ENCODE data around the gene DACH1.

Gene DACH1

GRCh38 chr13:71875823-71876222 lies 8.8 kb upstream of the DACH1 start:
- H3K4me3 ChIP-seq (ENCODE audit: low read depth, low read length) = no peak overlapping the region
- TF ChIP-seq CTCF (IDR thresholded peaks at IDR 0.05; ENCODE audit: control insufficient read depth, extremely low read depth, insufficient read depth) = no peak
- DNase-seq (ENCODE audit: low read depth) = no peak

- TF ChIP-seq CTCF (IDR thresholded peaks at IDR 0.05; ENCODE audit: control insufficient read depth, extremely low read depth, insufficient read depth) = no peak
Measured at GRCh38 chr13:71874458-71874857, 7.5 kb upstream of the DACH1 start.

DNA sequence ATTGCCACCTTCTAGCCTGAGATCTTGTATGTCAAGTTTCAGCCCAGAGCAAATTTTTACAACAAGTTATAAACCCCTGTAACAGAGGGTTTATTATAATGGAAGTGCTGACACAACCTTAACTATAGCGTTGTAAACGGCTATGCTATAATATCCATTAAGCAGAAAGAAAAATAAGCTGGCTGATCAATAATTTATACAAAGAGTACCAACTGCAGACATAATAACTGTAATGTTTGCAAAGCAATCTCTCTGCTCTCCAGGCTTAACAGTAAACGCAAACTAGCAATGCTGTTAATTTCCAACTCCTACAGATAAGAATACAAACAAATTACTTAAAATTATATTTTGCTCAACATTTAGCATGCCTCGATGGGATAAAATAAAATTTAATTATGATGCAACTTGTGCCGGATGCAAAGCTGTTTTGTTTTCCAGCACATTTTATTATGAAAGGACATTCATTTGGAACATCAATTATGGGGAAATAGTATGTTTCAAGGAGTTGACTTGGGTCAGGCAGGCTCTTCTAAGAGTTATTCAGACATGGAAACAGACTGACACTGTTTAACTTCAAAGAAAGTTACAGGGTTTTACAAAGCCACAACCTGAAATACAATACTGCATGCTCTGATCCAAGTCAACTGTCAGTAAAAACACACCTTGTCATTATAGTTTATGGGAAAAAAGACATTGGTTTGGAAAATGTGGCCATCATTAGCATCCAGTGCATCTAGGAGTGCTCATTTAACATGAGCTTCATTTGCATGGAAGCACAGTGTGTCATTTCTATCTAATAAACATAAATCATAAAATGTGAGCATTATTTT lies 6.6 kb upstream of the DACH1 start:
- DNase-seq (ENCODE audit: low read depth) = no peak
- TF ChIP-seq CTCF (IDR thresholded peaks at IDR 0.05; ENCODE audit: control insufficient read depth, extremely low read depth, insufficient read depth) = no peak
- no peak overlapping the region for H3K4me3 ChIP-seq (ENCODE audit: low read depth, low read length)

More at GRCh38 chr13:71874458-71874857, 7.5 kb upstream of the DACH1 start:
- no peak for DNase-seq (ENCODE audit: low read depth)
- no peak overlapping the region for H3K4me3 ChIP-seq (ENCODE audit: low read depth, low read length)

- DNase-seq (ENCODE audit: low read depth) = no peak
- no peak overlapping the region for H3K4me3 ChIP-seq (ENCODE audit: low read depth, low read length)
- no peak for TF ChIP-seq CTCF (IDR thresholded peaks at IDR 0.05; ENCODE audit: control insufficient read depth, extremely low read depth, insufficient read depth)
Measured at GRCh38 chr13:71871844-71872243, 4.8 kb upstream of the DACH1 start.

- TF ChIP-seq CTCF (IDR thresholded peaks at IDR 0.05; ENCODE audit: control insufficient read depth, extremely low read depth, insufficient read depth) = no peak
- no peak for DNase-seq (ENCODE audit: low read depth)
Measured at GRCh38 chr13:71871176-71871754, 4.3 kb upstream of the DACH1 start.

GRCh38 chr13:71870100-71870499 lies 3.1 kb upstream of the DACH1 start:
- no peak for TF ChIP-seq CTCF (IDR thresholded peaks at IDR 0.05; ENCODE audit: control insufficient read depth, extremely low read depth, insufficient read depth)
- no peak overlapping the region for H3K4me3 ChIP-seq (ENCODE audit: low read depth, low read length)
- DNase-seq (ENCODE audit: low read depth) = no peak

More at GRCh38 chr13:71871176-71871754, 4.3 kb upstream of the DACH1 start:
- no peak overlapping the region for H3K4me3 ChIP-seq (ENCODE audit: low read depth, low read length)
